Stimulated activated CD4-positive, alpha-beta T cell treated with anti-CD3 and anti-CD28 coated beads, Interleukin-4, amount 100 ng/mL, for 1 hour (primary cell): Measurements from ENCODE around the gene KRT3.
A peak's percentile ranks its signal among the peaks of the same experiment; 100 is the strongest.
"Not testable (repeated sequence)": the region's sequence is repeated elsewhere in the genome, so short reads cannot be mapped to it uniquely, and the experiment has no call there.

Experiments
- DNase-seq: peaks from one replicate; pipeline ENCODE4 v3.0.0-alpha.2; 2020

Gene KRT3

DNA sequence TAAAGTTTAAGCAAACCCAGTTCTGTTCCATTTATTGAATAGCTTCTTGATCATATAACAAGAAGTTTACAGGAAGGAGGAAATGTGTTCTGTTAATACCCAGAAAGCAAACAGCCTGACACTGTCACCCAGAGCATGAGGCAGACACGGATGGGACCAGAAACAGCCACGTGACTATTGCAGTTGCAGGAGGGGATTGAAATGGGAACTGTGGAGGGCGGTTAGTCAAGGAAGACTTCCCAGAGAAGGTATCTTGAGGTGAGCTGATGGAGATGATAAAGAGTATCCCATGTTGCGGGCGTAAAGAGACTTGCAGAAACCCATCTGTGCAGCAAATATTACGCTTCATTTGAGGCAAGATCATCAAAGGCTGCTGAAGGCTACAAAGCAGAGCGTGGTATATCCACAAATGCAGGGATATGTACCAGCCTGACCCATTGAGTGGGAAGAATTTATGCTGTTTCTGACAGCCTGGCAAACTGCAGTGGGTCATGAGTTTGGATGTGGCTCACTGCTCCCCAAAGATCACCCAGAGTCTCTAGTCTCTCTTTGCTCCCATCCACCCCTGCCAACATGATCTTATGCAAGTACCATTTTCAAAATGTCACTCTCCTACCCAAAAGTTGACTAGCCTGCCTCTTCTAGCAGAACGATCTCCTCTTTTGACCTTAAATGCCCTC lies 39.5 kb downstream of the KRT3 start:
- no peak for DNase-seq

- no peak for DNase-seq
Measured at GRCh38 chr12:52755533-52755932, 40.4 kb downstream of the KRT3 start.

DNA sequence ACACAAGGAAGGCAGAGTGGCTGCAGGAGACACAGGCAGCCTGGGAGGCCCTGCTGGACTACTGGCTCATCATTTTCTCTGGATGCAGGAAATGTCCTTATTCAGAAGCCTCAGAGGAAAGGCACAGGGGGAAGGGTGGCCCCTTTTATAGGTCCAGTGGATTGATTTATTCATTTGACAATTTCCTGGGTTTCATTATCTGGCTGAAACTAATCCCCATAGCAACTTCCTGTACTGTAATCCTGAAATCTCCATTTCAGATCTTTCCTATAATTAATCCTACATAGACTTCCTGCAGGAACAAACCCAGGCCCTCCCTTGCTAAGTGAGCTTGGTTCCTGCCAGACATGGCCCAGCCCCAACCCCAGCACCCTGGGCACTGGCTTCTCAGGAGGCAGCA lies 41.8 kb downstream of the KRT3 start:
- DNase-seq: no peak

DNA sequence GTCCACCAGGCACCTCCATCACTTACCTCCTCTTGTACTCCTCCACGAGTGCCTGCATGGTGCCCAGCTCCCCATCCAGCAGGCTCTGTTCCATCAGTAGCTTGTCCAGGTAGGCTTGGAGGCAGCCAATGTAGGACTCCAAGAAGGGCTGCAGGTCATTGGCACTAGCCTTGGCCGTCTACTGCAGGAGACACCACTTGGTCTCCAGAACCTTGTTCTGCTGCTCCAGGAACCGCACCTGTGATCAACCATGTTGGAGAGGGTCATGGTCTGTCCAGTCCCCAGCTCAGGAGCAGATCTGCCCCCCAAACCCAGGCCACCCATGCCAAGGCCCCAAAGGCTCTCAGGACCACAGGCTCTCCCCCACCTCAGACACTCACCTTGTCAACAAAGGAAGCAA lies 42.6 kb downstream of the KRT3 start:
- no peak for DNase-seq

- no peak for DNase-seq
Measured at GRCh38 chr12:52752516-52752915, 43.4 kb downstream of the KRT3 start.

DNA sequence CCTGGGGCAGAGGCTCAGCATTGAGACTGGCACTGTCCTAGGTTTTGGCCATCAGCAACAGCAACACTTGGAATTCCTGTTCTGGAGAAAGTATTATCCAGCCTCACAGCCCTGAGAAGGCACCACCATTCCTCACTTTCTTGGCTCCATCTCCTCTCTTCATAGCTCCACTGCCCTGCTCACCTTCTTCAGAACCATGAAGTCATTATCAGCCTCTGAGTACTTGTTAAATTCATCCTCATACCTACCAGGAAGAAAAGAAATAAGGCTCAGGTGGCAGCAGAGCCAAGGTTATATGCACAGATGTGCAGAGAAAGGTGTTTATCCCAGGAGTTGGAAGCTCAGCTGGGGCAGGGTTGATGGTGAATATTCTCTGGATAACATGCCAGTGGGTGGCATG lies 44.1 kb downstream of the KRT3 start:
- DNase-seq: no peak

DNA sequence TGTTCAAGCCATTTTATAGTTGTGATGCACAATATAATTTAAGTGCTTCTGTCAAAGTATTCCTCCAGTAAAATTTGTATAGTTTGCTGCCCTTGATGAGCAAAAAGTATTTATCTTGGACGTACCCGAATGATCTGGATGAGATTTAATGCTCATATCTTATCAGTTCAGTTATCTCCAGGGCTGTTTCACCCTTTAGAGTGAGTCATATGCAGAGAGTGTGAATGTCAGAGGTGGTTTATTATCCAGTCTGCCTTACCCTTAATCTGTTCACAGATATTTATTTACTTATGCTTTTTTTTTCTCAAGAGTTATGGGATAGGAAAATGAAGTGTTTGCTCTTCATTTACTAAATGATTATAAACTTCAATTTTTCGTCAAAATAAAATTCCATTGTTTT lies 45.4 kb downstream of the KRT3 start:
- DNase-seq: not testable (repeated sequence)

GRCh38 chr12:52749827-52750226 lies 46.1 kb downstream of the KRT3 start:
- DNase-seq: no peak

GRCh38 chr12:52748578-52748977 lies 47.3 kb downstream of the KRT3 start:
- DNase-seq: no peak

GRCh38 chr12:52745554-52745953 lies 50.4 kb downstream of the KRT3 start:
- no peak for DNase-seq

DNA sequence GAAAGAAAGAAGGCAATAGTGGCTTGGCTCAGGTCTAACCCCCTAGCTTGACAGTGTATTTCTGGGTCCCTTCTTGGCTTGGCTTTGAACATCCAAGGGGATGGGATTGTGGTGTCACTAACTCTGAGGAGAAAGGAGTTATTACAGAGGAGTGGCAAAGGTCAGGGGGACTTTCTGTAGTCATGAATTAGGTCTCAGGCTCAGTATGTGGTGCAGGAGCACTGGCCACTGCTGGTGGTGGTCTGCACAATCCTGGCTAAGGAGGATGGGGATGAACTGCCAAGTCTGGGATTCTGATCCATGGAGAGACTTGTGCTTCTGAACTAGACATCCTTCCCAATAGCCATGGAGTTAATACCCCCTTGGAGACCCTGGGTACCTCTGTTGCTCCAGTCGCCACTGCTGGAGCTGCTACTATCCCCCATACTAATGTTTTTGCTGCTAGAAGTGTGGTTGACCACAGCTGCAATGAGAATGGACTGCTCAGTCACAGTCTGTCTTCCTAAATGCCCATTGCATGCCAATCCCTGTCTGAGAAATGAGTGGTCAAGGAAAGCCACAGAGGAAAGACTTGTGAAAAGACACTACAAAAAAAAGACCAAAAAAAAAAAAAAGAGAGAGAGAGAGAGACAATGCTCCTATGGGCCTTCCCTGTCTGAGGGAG lies 51.3 kb downstream of the KRT3 start:
- DNase-seq: no peak

DNA sequence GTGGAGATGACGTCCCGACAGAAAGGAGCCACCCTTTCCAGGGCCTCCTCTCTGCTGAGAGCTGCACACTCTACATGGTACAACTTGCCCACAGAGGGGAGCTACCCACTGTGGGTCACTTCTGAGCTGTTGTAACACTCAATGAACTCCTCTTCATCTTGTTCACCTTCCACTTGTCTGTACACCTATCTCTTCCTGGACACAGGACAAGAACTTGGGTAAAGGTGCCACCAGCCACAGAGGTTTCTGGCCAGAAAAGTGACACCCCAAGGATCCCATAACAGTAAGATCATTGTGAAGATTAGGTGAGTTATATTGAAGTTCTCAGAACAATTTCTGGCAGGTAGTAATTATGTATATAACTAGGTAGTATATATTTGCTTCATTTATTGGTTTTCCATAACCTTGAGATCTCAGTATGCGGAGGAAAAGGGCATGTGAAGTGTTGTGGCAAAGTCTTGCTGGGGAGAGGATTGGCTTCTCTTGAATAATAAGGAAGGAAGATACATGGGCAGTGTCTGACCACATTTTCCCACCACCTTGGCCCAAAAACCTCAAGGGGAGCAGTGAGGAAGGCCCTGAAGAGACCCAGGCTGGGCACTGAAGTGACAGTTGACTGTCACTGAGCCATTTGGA lies 53.0 kb downstream of the KRT3 start:
- DNase-seq: no peak

DNA sequence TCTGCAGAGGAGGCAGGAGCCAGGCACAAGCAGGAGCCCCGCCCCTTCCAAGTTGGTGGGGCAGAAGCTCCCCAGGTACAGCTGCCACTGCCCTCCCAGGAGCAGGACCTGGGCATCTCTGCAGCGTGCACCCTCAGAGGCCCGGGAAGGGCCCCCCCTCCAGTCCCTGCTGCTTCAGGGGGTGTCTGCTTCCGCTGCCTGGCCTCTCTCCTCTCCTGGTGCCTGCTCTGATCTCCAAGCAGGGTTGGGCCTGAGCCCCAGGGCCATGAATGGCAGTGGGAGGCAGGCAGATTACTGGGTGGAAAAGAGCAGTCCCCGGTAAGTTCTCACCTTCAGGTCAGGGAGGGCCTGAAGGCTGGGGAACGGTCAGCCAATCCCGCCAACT lies 53.7 kb downstream of the KRT3 start:
- no peak for DNase-seq

DNA sequence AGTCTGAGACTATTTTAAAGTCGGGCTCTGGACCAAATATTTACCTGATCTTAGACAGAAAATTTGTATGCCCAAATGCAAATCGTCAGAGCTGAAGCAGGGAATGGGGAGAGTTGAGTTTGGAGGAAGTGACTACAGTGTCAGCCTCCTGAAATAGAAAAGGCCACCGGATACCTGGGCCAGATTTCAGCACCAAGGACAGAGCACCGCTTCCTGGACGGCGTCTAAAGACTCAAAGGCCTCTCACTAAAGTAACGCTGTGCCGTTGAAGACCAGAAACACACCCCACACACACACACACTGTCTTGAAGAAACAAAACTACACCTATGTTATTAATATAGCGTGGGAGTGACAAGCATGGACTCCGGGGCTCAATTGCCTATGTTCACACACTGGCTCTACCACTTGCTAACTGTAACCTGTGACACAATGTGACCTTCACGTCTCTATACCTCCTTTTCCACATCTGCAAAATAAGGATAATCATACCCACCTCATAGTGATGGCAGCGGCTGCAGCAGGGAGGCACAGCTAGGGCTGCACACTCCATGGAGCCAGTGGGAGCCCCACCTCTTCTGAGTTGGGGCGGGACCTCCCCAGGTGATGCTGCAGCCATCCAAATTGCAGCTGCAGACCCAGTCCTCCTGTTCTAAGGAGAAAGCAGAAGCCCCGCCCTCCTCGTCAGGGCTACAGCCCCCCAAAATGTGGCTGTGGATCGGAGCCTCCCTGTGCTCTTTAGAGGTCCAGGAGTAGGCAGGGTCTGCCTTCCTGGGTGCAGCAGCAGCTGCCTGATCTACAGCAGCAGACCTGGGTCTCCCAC lies 54.3 kb downstream of the KRT3 start:
- peak; percentile 63 for DNase-seq

DNA sequence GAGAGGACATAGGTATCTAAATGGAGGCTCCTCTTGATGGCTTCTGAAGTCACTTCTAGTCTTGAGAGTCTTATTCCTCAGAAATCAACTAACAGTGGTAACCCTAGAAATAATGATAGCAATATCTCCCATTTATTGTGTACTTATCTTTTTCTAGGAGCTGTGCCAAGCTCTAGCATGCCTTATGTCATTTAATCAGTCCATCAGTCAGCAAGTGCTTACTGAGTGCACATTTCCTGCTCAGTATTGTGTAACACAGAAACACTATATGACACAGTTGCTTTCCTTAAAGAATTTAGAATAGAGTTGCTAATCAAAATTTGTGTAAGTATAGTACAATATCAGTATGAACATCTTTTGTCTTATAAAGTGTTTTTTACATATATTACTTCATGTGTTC lies 55.3 kb downstream of the KRT3 start:
- no peak for DNase-seq

- no peak for DNase-seq
Measured at GRCh38 chr12:52739963-52740362, 56.0 kb downstream of the KRT3 start.
